NCI-H146 (cell line): Measurements from ENCODE around the gene LHB.
"Not testable (repeated sequence)": the region's sequence is repeated elsewhere in the genome, so short reads cannot be mapped to it uniquely, and the experiment has no call there.

Source experiments
- DNase-seq: peaks from one replicate; lab custom pipeline; 2025; lab: John Stamatoyannopoulos, UW

Gene LHB

DNA sequence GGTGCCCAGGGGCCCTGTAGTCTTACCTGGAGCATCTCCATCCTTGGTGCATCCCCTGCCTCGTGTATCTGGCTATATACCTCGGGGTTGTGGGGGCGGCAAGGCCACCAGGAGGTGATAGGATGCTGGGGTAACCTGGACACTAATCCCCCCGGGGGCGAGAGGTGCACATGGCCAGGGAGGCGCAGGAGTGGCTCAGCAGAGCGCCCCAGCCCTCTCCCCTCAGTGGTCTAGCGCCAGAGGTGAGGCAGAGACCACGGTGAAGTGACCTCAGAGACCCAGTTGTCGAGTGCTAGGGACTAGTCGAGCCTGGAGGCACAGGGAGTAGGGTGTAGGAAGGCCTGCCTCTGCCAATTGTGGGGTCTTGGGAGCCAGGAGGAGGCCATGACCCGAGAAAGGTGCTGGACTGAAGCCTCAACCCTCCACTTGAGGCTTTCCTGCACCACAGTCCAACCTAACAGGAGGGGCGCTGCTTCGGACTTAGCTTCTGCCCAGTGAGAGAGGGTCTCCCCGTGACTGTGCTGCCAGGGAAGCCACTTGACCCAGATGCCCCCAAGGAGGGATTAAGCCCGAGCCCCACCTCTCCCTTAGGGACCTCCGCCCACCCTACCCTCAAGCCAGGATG is at the start of gene LHB:
LHB (minus strand) TSS at position 51 of the 625 bp plus-strand sequence; CDS start at position 41, 10 bp downstream.
- DNase-seq: no peak

GRCh38 chr19:49065905-49066512 is 49.1 kb upstream of the LHB start:
- DNase-seq: no peak

GRCh38 chr19:49064768-49065611 is 48.1 kb upstream of the LHB start, which contains the start of gene NTF4:
Gene NTF4, minus strand, starts transcription at chr19:49064818. Its CDS starts 2,821 bp downstream, at chr19:49061997.
- DNase-seq: peak; percentile 26

GRCh38 chr19:49064029-49064629 is 47.2 kb upstream of the LHB start:
- DNase-seq: no peak

- DNase-seq: no peak
Observed at GRCh38 chr19:49061445-49061844, 44.6 kb upstream of the LHB start.

GRCh38 chr19:49061000-49061399 is 44.1 kb upstream of the LHB start:
- no peak for DNase-seq

GRCh38 chr19:49059053-49059452 is 42.2 kb upstream of the LHB start:
- no peak for DNase-seq

DNA sequence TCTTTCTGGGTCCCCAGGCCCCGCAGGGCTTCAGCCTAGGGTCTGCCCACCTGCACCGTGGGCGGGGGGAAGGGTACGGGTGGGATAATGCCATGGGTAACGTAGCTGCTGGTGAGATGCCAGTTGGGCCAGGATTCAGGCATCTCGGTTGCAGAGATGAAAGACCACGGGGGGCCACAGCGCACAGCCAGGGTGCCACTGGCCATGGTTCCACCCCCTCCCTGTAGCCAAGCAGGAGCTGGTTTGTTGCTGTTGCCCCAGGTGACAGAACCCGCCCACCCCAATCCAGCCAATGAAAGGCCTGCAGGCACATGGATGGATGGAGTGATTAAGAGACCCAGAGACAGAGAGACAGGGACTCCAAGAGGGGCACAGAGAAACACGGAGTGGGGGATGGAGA is 41.7 kb upstream of the LHB start:
- DNase-seq: peak; percentile 26

DNA sequence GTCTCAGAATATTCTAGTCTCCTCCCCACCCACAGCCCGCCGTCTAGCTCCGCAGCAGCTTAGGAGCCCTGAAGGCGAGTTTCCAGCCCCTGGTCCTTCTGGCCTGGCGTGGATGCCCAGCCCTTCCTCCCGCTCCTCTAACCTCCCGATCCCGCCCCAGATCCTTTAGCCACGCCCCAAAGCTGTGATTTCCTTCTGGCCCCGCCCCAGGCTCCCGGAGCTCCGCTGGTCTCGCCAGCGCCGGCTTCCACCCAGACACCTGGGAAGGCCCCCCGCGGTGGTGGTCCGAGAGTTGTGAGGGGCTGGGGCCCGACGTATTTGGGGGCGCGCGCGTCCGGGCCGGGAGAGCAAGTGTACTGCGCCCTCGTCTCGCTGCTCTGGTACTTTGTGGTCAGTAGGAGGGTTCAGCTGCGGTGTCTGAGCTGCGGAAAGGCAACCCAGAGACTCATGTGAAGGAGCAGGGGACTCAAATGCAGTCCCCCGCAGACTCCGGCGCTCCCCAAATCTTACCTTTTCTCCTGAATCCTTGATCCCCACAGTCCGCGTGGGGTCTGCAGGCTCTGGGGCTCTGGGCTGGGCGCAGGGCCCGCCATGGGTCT is 40.8 kb upstream of the LHB start, which contains the start of gene CGB7:
CGB7 (minus strand) TSS at position 114 of the 599 bp plus-strand sequence. CDS start 2,374 bp downstream, outside the sequence.
- peak; percentile 56 for DNase-seq

- not testable (repeated sequence) for DNase-seq
Observed at GRCh38 chr19:49056902-49057596, 40.2 kb upstream of the LHB start.

DNA sequence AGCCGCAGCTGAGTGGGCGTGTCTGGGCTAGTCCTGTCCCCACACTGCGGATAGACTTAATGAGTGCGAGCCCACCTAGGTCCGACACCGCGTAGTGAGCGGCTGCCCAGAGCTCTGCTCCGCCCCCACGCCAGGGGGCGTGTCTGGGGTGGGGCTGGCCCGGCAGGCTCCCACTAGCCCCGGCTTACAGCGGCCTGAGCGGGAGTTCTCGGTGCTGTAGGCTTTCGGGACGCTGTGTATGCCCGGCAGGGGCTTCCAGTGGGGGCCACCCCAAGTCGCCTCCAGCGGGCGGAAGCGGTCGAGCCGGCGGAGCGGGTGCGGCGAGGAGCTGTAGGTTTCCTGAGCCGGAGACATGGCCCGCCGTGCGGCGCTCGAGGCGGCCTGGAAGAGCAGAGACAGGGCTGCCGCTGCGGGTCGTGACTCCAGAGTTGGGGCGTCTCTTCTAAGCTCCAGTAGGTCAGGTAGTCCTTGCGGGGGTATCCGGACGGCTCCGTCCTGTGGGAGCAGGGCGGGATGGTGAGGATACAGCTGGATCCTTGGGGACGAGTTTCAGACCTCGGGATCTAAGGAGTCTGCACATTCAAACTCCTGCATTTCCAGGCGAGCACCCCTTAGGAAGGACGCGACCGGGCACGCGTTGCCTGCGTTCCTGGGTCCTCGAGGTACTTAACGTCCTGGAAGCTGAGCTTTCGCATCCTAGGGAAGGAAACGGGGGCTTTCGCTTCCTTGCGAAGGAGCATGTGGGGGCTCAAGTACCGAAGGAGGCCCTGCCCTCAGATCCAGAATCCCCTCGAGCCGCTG is 39.4 kb upstream of the LHB start:
- DNase-seq: peak; percentile 59

DNA sequence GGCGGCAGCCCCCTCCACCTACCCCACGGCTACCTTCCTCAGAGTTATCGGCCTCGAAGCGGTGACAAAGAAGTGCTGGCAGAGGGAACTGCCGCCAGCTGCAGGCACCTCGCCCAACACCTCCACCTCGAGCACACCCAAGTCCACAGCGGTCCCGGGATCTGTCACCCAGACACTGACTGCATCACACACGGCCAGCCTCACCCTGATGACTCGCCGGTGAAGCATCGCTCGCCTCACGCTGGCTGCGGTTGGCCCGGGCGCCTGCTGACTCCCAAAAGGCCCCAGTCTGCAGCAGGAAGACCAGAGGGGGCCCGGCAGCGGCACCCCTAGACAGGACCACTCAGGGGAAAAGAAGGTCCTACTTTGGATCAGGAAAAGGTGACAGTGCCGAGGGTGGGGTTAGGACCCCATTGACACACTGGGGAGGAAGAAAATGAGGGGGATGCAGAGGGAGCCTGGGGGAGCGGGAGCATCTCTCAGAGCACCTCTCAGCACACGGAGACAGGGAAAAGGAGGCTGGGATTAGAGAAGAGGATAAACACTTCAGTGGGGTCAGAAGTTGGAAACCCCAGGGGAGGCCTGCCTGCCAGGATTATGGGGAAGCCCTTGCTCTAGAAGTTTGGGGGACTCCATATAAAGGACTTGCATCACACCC is 33.6 kb upstream of the LHB start:
- not testable (repeated sequence) for DNase-seq

DNA sequence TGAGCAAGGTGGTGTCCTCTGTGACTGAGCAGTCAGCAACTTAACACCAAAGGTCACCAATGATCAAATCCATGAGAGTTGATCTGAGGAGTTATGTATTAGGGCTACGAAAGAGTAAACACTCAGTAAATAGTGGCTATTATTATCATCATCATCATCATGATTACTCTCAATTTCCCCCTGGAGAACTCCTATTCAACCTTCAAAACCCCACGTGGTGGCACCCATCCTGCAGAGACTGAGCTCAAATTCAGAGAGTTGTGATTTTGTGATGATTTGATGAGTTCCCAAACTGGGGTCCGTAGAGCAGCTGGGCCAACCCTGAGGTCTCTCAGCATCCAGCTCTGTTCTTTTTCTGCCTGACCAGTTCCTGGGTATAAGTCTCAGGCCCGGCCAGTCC is 32.9 kb upstream of the LHB start:
- DNase-seq: not testable (repeated sequence)

DNA sequence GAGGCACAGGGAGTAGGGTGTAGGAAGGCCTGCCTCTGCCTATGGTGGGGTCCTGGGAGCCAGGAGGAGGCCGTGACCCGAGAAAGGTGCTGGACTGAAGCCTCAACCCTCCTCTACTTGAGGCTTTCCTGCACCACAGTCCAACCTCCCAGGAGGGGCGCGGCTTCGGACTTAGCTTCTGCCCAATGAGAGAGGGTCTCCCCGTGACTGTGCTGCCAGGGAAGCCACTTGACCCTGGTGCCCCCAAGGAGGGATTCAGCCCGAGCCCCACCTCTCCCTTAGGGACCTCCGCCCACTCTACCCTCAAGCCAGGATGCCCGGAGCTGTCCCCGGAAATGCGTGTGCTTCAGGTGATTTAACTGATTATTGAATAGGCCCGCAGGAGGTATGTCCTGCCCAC is 32.1 kb upstream of the LHB start, which contains the start of gene CGB8:
CGB8 (minus strand) TSS at position 101 of the 400 bp plus-strand sequence. CDS start 372 bp downstream, outside the sequence.
- not testable (repeated sequence) for DNase-seq

- DNase-seq: peak; percentile 30
Observed at GRCh38 chr19:49043548-49043947, 26.7 kb upstream of the LHB start, which contains the start of gene CGB5. Gene CGB5, plus strand, starts transcription at chr19:49043848. Its CDS starts 362 bp downstream, at chr19:49044210.

GRCh38 chr19:49042666-49043065 is 25.8 kb upstream of the LHB start:
- DNase-seq: not testable (repeated sequence)

DNA sequence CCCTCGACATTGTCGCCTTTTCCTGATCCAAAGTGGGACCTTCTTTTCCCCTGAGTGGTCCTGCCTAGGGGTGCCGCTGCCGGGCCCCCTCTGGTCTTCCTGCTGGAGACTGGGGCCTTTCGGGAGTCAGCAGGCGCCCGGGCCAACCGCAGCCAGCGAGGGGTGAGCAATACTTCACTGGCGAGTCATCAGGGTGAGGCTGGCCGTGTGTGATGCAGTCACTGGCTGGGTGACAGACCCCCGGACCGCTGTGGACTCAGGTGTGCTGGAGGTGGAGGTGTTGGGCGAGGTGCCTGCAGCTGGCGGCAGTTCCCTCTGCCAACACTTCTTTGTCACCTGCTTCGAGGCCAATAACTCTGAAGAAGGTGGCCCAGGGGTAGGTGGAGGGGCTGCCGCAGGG is 25.3 kb upstream of the LHB start:
- no peak for DNase-seq

DNA sequence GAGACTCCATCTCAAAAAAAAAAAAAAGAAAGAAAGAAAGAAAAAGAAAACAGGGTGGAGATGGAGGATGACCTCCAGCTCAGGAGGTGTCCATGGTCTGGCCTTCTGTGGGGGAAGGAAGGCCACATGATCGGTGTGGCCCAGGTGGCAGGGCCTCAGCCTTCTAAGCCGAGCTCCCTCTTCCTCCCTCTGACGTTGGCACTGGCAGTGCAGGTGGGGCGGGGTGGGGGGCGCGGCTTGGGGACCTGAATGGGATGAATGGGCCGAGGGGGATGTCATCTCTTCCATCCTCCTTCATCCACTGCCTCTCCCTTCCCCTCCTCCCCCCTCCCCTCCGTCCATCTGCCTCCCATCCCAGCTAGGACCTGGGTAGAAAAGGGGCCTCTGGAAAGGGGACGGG is 22.8 kb upstream of the LHB start:
- DNase-seq: not testable (repeated sequence)

- DNase-seq: not testable (repeated sequence)
Observed at GRCh38 chr19:49038557-49039276, 21.8 kb upstream of the LHB start.
